MM.1S (cell line): Measurements from ENCODE around the gene MTM1.

Experiments used
- CTCF ChIP-seq: fragments of 300-600 bp; sonication (generic); IDR thresholded peaks from 2 replicates; pipeline ENCODE4 v1.5.1; 2016; ENCODE audit warnings: antibody characterized with exemption, low read length, mixed read lengths
- EZH2 ChIP-seq: fragments of 300-600 bp; sonication (generic); optimal IDR thresholded peaks from 2 replicates; pipeline ENCODE3; 2017; ENCODE audit warnings: low read depth, mild to moderate bottlenecking, antibody characterized with exemption, low read length, mixed read lengths
- EZH2phosphoT487 ChIP-seq: fragments of 300-600 bp; sonication (generic); IDR thresholded peaks from 2 replicates; pipeline ENCODE4 v1.6.1; 2018; ENCODE audit warnings: antibody characterized with exemption, low read length

- TF ChIP-seq CTCF: no peak
- no peak for TF ChIP-seq EZH2phosphoT487
- no peak for TF ChIP-seq EZH2
Measured at GRCh38 chrX:150701377-150701776, 133.0 kb downstream of the MTM1 start.
